ENCODE measurements around the gene SSR1.

DNA sequence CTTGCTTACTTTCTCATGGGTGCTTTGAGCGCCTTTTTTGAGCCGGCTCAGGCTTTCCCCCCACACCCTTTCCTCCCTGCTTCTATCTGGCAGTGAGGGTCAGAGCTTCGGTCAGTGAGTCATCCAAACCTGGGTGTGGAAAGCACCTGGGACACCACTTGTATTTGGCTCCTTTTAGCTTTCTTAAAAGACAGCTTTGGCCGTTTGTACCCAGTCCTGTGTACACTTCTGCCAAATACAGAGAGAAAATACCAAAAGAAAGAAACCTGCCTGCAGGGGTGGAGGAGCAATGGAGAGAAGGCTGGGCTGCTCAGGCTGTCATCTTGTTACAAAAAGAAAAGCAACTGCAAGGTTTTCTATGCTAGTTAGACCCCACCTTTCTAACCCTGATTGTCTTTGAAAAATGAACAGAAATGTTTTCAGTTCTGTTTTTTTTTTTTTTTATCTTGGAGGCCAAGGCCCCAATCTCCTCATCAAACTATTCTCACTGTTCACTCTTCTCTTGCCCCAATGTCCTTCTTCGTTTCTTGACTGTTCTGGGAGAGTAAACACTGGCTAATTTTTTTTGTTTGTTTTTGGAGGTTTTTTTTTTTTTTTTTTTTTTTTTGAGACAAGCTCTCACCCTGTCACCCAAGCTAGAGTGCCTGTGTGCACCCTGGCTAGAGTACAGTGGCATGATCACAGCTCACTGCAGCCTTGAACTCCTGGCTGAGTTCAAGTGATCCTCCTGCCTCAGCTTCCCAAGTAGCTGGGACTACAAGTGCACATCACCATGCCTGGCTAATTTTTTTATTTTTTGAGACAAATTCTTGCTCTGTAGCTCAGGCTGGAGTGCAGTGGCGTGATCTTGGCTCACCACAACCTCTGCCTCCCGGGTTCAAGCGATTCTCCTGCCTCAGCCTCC lies 76.4 kb downstream of the SSR1 start:
- TF ChIP-seq CTCF (IDR thresholded peaks at IDR 0.05; ENCODE audit: low read length) (no peak), EZH2 (IDR thresholded peaks at IDR 0.05; ENCODE audit: borderline replicate concordance, low read length) (no peak)

All from OCI-LY1 (cell line).